Stimulated activated CD8-positive, alpha-beta memory T cell treated with anti-CD3 and anti-CD28 coated beads, Interleukin-4, amount 100 ng/mL, for 1 hour (primary cell): ENCODE results near the gene CHN2.

Experiments used
- DNase-seq, 2 donors: peaks; one replicate each; pipeline ENCODE4 v3.0.0-alpha.2; 2020; ENCODE audit warnings: low read depth in 2 of 2, low spot score in 1 of 2

The CHN2 gene

GRCh38 chr7:29304756-29305155 lies 110.2 kb downstream of the CHN2 start:
- DNase-seq: no peak

- no peak for DNase-seq
These were observed 111.9 kb downstream of the CHN2 start for GRCh38 chr7:29306319-29306991.

- DNase-seq: no peak
These were observed 113.8 kb downstream of the CHN2 start for GRCh38 chr7:29308424-29308823.

GRCh38 chr7:29309041-29309854 lies 114.7 kb downstream of the CHN2 start:
- DNase-seq: no peak

- DNase-seq: no peak
These were observed 116.0 kb downstream of the CHN2 start for GRCh38 chr7:29310625-29311024.

GRCh38 chr7:29311314-29311713 lies 116.7 kb downstream of the CHN2 start:
- DNase-seq: no peak

GRCh38 chr7:29314148-29314547 lies 119.6 kb downstream of the CHN2 start:
- no peak for DNase-seq

GRCh38 chr7:29315122-29315891 lies 120.7 kb downstream of the CHN2 start:
- no peak for DNase-seq

- DNase-seq: no peak
These were observed 121.3 kb downstream of the CHN2 start for GRCh38 chr7:29315892-29316270.

- DNase-seq: no peak
These were observed 122.4 kb downstream of the CHN2 start for GRCh38 chr7:29316926-29317325.

GRCh38 chr7:29318853-29319718 lies 124.5 kb downstream of the CHN2 start:
- no peak for DNase-seq

GRCh38 chr7:29319719-29320521 lies 125.3 kb downstream of the CHN2 start:
- DNase-seq: no peak

- no peak for DNase-seq
These were observed 126.0 kb downstream of the CHN2 start for GRCh38 chr7:29320577-29320976.

GRCh38 chr7:29322023-29322712 lies 127.6 kb downstream of the CHN2 start:
- no peak for DNase-seq

GRCh38 chr7:29325476-29325875 lies 130.9 kb downstream of the CHN2 start:
- no peak for DNase-seq

GRCh38 chr7:29326864-29327263 lies 132.3 kb downstream of the CHN2 start:
- no peak for DNase-seq

GRCh38 chr7:29327455-29327854 lies 132.9 kb downstream of the CHN2 start:
- no peak for DNase-seq

- no peak for DNase-seq
These were observed 133.5 kb downstream of the CHN2 start for GRCh38 chr7:29328045-29328444.

GRCh38 chr7:29328811-29329210 lies 134.2 kb downstream of the CHN2 start:
- DNase-seq: no peak

GRCh38 chr7:29329686-29330085 lies 135.1 kb downstream of the CHN2 start:
- no peak for DNase-seq
